Gastrocnemius medialis (tissue), 4 donors: ENCODE measurements around the gene PIGV.

Experiments
- POLR2A ChIP-seq, 2 donors: fragments of 450-650 bp; IDR thresholded peaks; one replicate each; pipeline ENCODE4 v1.6.1; 2017; ENCODE audit warnings: antibody characterized with exemption in 2 of 2, mild to moderate bottlenecking in 2 of 2, moderate library complexity in 2 of 2
- TF ChIP-seq, protein P1 (sequence below), 5 experiments: fragments of 450-650 bp in 3 of 5; fragments of 200-600 bp in 2 of 5; sonication (generic) in 2 of 5; IDR thresholded peaks in 4 of 5; conservative IDR thresholded peaks in 1 of 5; 1 replicate in 4 of 5; 2 replicates in 1 of 5; pipeline ENCODE4 v1.5.1; 2016 to 2019; ENCODE audit warnings: antibody characterized with exemption in 5 of 5, mild to moderate bottlenecking in 3 of 5, moderate library complexity in 3 of 5

DNA sequence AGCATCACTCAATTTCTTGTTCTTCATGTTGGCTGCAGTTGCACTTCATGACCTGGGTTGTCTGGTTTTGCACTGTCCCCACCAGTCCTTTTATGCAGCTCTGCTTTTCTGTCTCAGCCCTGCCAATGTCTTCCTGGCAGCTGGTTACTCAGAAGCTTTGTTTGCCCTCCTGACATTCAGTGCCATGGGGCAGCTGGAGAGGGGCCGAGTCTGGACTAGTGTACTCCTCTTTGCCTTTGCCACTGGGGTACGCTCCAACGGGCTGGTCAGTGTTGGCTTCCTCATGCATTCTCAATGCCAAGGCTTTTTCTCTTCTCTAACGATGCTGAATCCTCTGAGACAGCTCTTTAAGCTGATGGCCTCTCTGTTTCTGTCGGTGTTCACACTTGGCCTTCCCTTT, 6.6 kb downstream of the PIGV start:
- TF ChIP-seq POLR2A (IDR thresholded peaks at IDR 0.05), result no peak
- TF ChIP-seq, protein P1, sequence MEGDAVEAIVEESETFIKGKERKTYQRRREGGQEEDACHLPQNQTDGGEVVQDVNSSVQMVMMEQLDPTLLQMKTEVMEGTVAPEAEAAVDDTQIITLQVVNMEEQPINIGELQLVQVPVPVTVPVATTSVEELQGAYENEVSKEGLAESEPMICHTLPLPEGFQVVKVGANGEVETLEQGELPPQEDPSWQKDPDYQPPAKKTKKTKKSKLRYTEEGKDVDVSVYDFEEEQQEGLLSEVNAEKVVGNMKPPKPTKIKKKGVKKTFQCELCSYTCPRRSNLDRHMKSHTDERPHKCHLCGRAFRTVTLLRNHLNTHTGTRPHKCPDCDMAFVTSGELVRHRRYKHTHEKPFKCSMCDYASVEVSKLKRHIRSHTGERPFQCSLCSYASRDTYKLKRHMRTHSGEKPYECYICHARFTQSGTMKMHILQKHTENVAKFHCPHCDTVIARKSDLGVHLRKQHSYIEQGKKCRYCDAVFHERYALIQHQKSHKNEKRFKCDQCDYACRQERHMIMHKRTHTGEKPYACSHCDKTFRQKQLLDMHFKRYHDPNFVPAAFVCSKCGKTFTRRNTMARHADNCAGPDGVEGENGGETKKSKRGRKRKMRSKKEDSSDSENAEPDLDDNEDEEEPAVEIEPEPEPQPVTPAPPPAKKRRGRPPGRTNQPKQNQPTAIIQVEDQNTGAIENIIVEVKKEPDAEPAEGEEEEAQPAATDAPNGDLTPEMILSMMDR (IDR thresholded peaks at IDR 0.05 in 4 of 5, conservative IDR thresholded peaks at IDR 0.05 in 1 of 5), result no peak
